BLaER1 treated with 17β-estradiol and CSF1 and Interleukin-3, amounts not matched to agents 10 nM and 100 nM (cell line): ENCODE measurements around the gene PARVB.
A peak's percentile ranks its signal among the peaks of the same experiment; 100 is the strongest.
"Not testable (repeated sequence)": the region's sequence is repeated elsewhere in the genome, so short reads cannot be mapped to it uniquely, and the experiment has no call there.

Experiments
- H3K27ac ChIP-seq, 11 experiments: shearing (Covaris generic); formaldehyde crosslinking; 2 replicates each; pipeline ENCODE4 v1.8.1; 2022
- H3K27me3 ChIP-seq, 11 experiments: shearing (Covaris generic); formaldehyde crosslinking; 2 replicates each; pipeline ENCODE4 v1.8.1; 2022
- H3K36me3 ChIP-seq, 11 experiments: shearing (Covaris generic); formaldehyde crosslinking; 2 replicates each; pipeline ENCODE4 v1.8.1; 2022
- H3K4me1 ChIP-seq, 10 experiments: shearing (Covaris generic); formaldehyde crosslinking; 2 replicates each; pipeline ENCODE4 v1.8.1; 2022
- H3K4me2 ChIP-seq, 11 experiments: shearing (Covaris generic); formaldehyde crosslinking; 2 replicates each; pipeline ENCODE4 v1.8.1; 2022
- H3K4me3 ChIP-seq, 10 experiments: shearing (Covaris generic); formaldehyde crosslinking; 2 replicates each; pipeline ENCODE4 v1.8.1; 2022
- H3K9ac ChIP-seq, 11 experiments: shearing (Covaris generic); formaldehyde crosslinking; 2 replicates each; pipeline ENCODE4 v1.8.1; 2022
- H3K9me3 ChIP-seq, 11 experiments: shearing (Covaris generic); formaldehyde crosslinking; replicated peaks in 1 of 11; 2 replicates each; pipeline ENCODE4 v1.8.1; 2022
- H4K20me1 ChIP-seq, 11 experiments: shearing (Covaris generic); formaldehyde crosslinking; 2 replicates each; pipeline ENCODE4 v1.8.1; 2022
- Cebpa-rat ChIP-seq, 11 experiments: shearing (Covaris generic); IDR thresholded peaks; 2 replicates each; pipeline ENCODE4 v1.8.1; 2022

PARVB gene

GRCh38 chr22:44109416-44109815 is 85.3 kb downstream of the PARVB start:
- Histone ChIP-seq H3K27ac (peak overlapping the region in 9 of 11 experiments; percentile 37 to 81 (median 71); a peak in 17 of 22 replicates), H3K36me3 (peaks cover 0 to 17% (median 0%) of the 10 kb centered on the region in 11 experiments; a peak in 4 of 22 replicates), H3K27me3 (no peaks in the 10 kb centered on the region), H3K4me3 (0 out of 20 replicates have a peak overlapping the region, but pooled peaks of 1 of the 10 experiments have one; percentile 9), H4K20me1 (no peaks in the 10 kb centered on the region), H3K9ac (peak overlapping the region in 10 of 11 experiments; percentile 42 to 77 (median 62); a peak in 19 of 22 replicates), H3K9me3 (peaks cover 0 to 6% (median 0%) of the 10 kb centered on the region in 11 experiments; a peak in 2 of 22 replicates), H3K4me2 (peak overlapping the region; percentile 70 to 85 (median 78); a peak in 21 of 22 replicates), H3K4me1 (peaks cover 9 to 69% (median 36%) of the 10 kb centered on the region in 10 experiments)
- TF ChIP-seq Cebpa-rat (IDR thresholded peaks at IDR 0.05), result no peak

- H3K27ac ChIP-seq, H3K9me3 ChIP-seq, H3K36me3 ChIP-seq, H3K9ac ChIP-seq, H3K4me3 ChIP-seq, H4K20me1 ChIP-seq, H3K27me3 ChIP-seq: not testable (repeated sequence)
- Histone ChIP-seq H3K4me1 (peaks cover 9 to 64% (median 36%) of the 10 kb centered on the region in 10 experiments), H3K4me2 (peak overlapping the region in 3 of 11 experiments; percentile 70 to 85 (median 79); a peak in 5 of 22 replicates)
Observed at GRCh38 chr22:44110656-44111055, 86.6 kb downstream of the PARVB start.

GRCh38 chr22:44111562-44112155 is 87.6 kb downstream of the PARVB start:
- no peak overlapping the region for H3K9ac ChIP-seq
- H3K9me3 ChIP-seq, result no peaks in the 10 kb centered on the region
- H3K36me3 ChIP-seq, result peaks cover 0 to 9% (median 0%) of the 10 kb centered on the region in 11 experiments; a peak in 2 of 22 replicates
- TF ChIP-seq Cebpa-rat (IDR thresholded peaks at IDR 0.05), result no peak
- no peaks in the 10 kb centered on the region for H3K27me3 ChIP-seq
- H4K20me1 ChIP-seq, result no peaks in the 10 kb centered on the region; a peak in 1 of 22 replicates
- peaks cover 14 to 66% (median 45%) of the 10 kb centered on the region in 10 experiments for H3K4me1 ChIP-seq
- H3K27ac ChIP-seq, result no peak overlapping the region
- peak overlapping the region in 4 of 11 experiments; percentile 13 to 28 (median 24); a peak in 4 of 22 replicates for H3K4me2 ChIP-seq
- H3K4me3 ChIP-seq, result no peak overlapping the region

GRCh38 chr22:44112191-44112590 is 88.1 kb downstream of the PARVB start:
- H3K4me3 ChIP-seq, result no peak overlapping the region
- no peaks in the 10 kb centered on the region for H3K9me3 ChIP-seq
- no peak overlapping the region for H3K27ac ChIP-seq
- no peak for TF ChIP-seq Cebpa-rat (IDR thresholded peaks at IDR 0.05)
- peaks cover 0 to 9% (median 0%) of the 10 kb centered on the region in 11 experiments; a peak in 2 of 22 replicates for H3K36me3 ChIP-seq
- no peak overlapping the region for H3K9ac ChIP-seq
- H4K20me1 ChIP-seq, result no peaks in the 10 kb centered on the region; a peak in 1 of 22 replicates
- H3K4me2 ChIP-seq, result peak overlapping the region in 4 of 11 experiments; percentile 13 to 28 (median 22); a peak in 3 of 22 replicates
- peaks cover 18 to 67% (median 48%) of the 10 kb centered on the region in 10 experiments for H3K4me1 ChIP-seq
- H3K27me3 ChIP-seq, result no peaks in the 10 kb centered on the region

GRCh38 chr22:44116331-44116730 is 92.2 kb downstream of the PARVB start:
- peak overlapping the region in 5 of 11 experiments; percentile 16 to 64 (median 41); a peak in 6 of 22 replicates for H3K27ac ChIP-seq
- peaks cover 9 to 31% (median 21%) of the 10 kb centered on the region in 10 experiments; a peak in 18 of 20 replicates for H3K4me1 ChIP-seq
- H3K36me3 ChIP-seq, result peaks cover 0 to 41% (median 0%) of the 10 kb centered on the region in 11 experiments; a peak in 6 of 22 replicates
- peaks cover 0 to 15% (median 3%) of the 10 kb centered on the region in 11 experiments; a peak in 9 of 22 replicates for H3K9me3 ChIP-seq
- H4K20me1 ChIP-seq, result peaks cover 0 to 6% (median 0%) of the 10 kb centered on the region in 11 experiments; a peak in 3 of 22 replicates
- no peak for TF ChIP-seq Cebpa-rat (IDR thresholded peaks at IDR 0.05)
- H3K27me3 ChIP-seq, result no peaks in the 10 kb centered on the region
- H3K9ac ChIP-seq, result peak overlapping the region in 4 of 11 experiments; percentile 18 to 31 (median 24); a peak in 3 of 22 replicates
- H3K4me2 ChIP-seq, result peak overlapping the region; percentile 28 to 68 (median 52); a peak in 20 of 22 replicates
- H3K4me3 ChIP-seq, result no peak overlapping the region; a peak in 1 of 20 replicates

- no peak overlapping the region; a peak in 1 of 20 replicates for H3K4me3 ChIP-seq
- peak overlapping the region; percentile 28 to 68 (median 52); a peak in 21 of 22 replicates for H3K4me2 ChIP-seq
- H3K27me3 ChIP-seq, result no peaks in the 10 kb centered on the region
- peaks cover 0 to 19% (median 7%) of the 10 kb centered on the region in 11 experiments; a peak in 12 of 22 replicates for H3K9me3 ChIP-seq
- H4K20me1 ChIP-seq, result peaks cover 0 to 6% (median 0%) of the 10 kb centered on the region in 11 experiments; a peak in 3 of 22 replicates
- H3K27ac ChIP-seq, result peak overlapping the region in 7 of 11 experiments; percentile 22 to 64 (median 41); a peak in 9 of 22 replicates
- TF ChIP-seq Cebpa-rat (IDR thresholded peaks at IDR 0.05), result no peak
- peaks cover 9 to 25% (median 20%) of the 10 kb centered on the region in 10 experiments; a peak in 18 of 20 replicates for H3K4me1 ChIP-seq
- peak overlapping the region in 3 of 11 experiments; percentile 25 to 40 (median 31); a peak in 1 of 22 replicates for H3K9ac ChIP-seq
- H3K36me3 ChIP-seq, result peaks cover 0 to 45% (median 0%) of the 10 kb centered on the region in 11 experiments; a peak in 7 of 22 replicates
Observed at GRCh38 chr22:44116755-44117684, 92.9 kb downstream of the PARVB start.

GRCh38 chr22:44117746-44118145 is 93.6 kb downstream of the PARVB start:
- Histone ChIP-seq H4K20me1 (peaks cover 0 to 6% (median 0%) of the 10 kb centered on the region in 11 experiments; a peak in 3 of 22 replicates), H3K4me2 (peak overlapping the region in 6 of 11 experiments; percentile 47 to 68 (median 57); a peak in 7 of 22 replicates)

More at GRCh38 chr22:44117746-44118145, 93.6 kb downstream of the PARVB start:
- H3K27ac ChIP-seq, result no peak overlapping the region
- no peak overlapping the region for H3K4me3 ChIP-seq
- no peak overlapping the region for H3K9ac ChIP-seq
- peaks cover 9 to 21% (median 18%) of the 10 kb centered on the region in 10 experiments; a peak in 18 of 20 replicates for H3K4me1 ChIP-seq
- H3K27me3 ChIP-seq, result no peaks in the 10 kb centered on the region
- TF ChIP-seq Cebpa-rat (IDR thresholded peaks at IDR 0.05), result no peak
- peaks cover 0 to 22% (median 11%) of the 10 kb centered on the region in 11 experiments; a peak in 12 of 22 replicates for H3K9me3 ChIP-seq
- H3K36me3 ChIP-seq, result peaks cover 0 to 52% (median 0%) of the 10 kb centered on the region in 11 experiments; a peak in 7 of 22 replicates
